GM11168 (cell line): ENCODE results near the gene HEBP2.

Experiments used
- in situ Hi-C: fragments of 300-500 bp; cut with MboI; formaldehyde crosslinking; loops from one replicate; pipeline ENCODE4 v1.12.0; 2022; ENCODE audit warnings: low sequenced_read_pairs; ENCODE audit not compliant: unreplicated experiment

HEBP2 gene

DNA sequence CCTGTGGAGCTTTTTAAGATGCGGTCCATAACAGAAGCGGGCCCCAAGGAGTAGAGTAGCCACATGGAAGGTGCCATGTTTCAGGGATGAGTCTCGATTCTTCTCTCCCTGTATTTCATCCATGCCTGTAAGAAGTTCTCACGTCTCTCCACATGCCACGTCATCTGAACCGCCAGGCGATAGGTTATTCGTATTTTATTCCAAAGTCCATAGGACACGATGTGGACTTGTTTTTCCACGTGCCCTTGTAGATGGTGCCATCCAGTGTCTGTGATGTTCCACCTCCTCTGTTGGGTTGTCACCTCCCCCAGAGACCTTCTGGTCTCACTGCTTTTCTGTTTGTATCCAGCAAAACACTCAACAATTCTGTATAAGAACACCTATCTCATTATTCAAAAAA is 17.6 kb downstream of the HEBP2 start:
- in situ Hi-C loops, result no loop called here

DNA sequence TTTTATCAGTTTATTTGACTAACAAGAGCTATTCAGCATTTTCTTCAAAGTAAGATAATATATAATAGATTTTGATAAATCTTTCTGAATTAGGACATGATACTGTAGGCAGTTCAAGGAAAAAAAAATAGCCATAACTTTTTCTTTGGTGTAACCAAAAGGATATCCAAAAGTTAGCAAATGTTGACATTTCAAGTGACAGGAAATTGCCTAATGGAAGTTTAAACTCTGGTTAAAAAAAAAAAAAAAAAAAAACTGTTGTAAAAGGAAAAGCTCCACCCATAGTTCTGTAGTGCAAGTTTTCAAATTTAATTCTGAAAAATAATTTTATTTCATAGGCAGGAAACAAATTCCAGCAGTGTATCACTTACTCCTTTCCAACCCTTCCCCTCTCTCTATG is 18.8 kb downstream of the HEBP2 start:
- in situ Hi-C loops, result no loop called here

DNA sequence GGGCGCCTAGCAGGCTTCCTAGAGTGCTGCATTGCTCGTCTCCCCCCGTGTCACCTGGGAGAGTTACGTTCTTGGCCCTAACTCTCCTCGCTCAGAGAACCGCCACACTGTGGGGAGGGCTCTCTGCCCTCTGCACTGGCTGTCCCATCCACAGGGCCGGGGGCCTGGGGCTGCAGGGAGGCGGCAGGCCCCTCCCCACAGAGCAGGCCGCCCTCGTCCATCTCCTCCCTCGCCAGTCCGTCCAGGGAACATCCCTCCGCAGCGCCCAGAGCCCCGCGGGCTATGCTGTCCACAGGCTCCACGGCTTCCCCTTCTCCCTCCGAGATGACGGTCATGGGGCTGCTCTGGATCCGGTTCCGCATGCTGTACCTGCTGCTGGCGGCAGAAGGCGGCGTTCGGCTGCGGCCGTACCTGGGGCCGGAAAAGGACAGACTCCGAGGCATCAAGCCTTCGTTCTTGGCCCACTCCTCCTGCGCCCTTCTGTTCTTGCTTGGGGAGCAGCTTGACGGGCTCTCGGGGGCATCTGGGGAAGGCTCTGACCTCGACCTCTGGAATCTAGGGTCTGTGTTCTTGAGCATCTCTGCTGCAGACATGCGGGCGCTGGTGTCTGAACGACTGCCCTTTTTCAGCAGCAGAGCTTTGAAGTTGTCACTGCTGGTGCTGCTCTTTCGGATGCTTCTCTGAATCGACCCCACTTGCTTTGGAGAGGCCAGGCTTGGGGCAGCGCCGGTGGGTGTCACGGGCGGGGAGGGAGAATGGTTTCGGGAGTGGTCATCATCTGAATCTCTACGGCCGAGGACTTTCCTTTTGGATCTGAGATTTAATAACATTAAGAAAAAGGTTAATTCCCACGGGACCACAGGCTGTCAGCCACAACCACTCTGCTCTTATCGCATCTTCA is 20.2 kb downstream of the HEBP2 start:
- in situ Hi-C loops, result no loop called here

DNA sequence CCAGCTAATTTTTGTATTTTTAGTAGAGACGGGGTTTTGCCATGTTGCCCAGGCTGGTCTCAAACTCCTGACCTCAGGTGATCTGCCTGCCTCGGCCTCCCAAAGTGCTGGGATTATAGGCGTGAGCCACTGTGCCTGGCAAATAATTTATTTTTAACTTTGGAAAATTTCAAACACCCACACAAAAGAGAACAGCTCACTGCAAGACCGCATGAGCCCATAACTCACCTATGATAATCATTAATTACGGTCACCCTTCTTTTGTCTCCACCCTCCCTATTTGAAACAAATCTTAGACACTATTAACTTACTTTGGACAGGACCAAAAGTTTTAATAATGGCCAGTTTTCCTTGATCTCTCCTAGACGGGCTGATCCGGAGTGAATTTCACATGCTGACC is 21.2 kb downstream of the HEBP2 start:
- in situ Hi-C loops, result loop anchor here (25.0 kb wide), 1 partner anchor 337 kb away; the partner anchor contains the start of gene CCDC28A

DNA sequence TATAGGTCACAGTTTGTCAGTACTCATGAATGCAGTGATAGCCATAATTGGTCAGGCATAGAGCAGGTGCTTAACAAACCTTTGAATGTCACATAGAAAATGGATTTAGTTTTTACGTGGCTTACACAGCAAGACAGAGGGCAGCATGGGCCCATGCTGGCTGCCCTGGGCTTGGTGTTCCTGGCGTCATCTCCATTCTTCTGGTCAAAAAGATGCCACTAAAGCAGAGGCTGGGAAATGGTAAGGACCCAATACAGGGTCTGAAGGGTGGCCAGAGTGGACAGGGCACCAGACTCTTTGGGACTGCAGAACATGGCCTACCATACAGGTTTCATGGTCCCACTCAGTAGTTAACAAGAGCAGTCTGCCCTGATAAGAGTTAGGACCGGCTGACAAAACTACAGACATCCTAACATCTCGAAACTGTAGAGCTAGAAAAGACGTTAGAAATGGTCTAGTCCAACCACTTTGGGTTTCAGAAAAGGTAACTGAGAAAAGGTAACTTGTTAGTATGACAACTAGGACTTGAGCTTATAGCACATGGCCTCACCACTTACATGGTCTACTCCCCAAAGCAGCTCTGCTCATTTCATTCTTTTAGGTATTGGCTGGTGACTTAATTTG is 22.6 kb downstream of the HEBP2 start:
- in situ Hi-C loops, result loop anchor here (25.0 kb wide), 1 partner anchor 336 kb away; the partner anchor contains the start of gene CCDC28A

DNA sequence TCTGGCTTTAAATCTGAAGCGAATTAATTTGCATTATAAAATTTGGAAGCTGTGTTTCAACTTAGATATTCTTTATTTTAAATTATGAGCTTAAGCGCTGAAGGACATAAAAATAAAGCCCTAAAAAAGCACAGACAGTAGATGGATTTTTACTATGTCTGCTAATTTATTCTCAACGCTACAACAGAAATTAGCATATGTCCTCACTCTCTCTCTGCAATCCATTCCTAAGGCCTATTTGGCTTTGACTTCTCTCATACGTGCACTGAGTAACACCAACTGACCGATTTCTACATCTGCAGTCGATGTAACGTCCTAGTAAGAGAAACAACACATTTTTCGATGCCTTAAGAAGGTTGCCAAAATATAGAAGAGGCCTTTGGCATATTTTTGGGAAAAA is 23.7 kb downstream of the HEBP2 start:
- in situ Hi-C loops, result loop anchor here (25.0 kb wide), 1 partner anchor 335 kb away; the partner anchor contains the start of gene CCDC28A

DNA sequence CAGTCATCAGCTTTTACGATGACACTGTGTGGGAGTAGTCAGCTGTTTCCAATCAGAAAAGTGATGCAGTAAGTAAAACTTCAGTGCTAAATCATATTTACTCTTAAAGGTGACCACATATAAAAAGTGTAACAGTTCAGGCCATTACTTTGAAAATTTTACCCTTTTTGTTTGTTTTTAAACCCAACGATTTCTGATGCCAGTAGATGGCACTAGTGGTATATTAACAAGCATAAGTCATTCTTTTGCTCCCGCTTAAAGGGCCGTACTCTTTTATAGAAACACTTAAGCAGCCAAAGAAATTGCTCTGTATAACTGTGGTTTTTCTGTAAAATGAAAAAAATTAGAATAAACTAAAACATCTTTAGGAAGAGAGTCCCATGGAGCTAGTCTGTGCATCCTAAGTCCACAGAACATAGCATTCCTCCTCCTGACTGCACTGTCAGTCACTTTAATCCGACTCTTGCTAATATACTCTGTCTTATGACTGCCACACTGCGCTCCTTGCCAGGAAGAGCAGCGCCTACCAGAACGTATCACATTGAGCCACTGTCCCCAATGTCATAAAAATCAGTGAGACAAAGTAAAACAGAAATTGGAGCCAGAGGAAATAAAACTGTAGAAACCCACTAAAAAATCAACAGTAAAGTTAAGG is 25.0 kb downstream of the HEBP2 start:
- in situ Hi-C loops, result loop anchor here (25.0 kb wide), 1 partner anchor 333 kb away; the partner anchor contains the start of gene CCDC28A

DNA sequence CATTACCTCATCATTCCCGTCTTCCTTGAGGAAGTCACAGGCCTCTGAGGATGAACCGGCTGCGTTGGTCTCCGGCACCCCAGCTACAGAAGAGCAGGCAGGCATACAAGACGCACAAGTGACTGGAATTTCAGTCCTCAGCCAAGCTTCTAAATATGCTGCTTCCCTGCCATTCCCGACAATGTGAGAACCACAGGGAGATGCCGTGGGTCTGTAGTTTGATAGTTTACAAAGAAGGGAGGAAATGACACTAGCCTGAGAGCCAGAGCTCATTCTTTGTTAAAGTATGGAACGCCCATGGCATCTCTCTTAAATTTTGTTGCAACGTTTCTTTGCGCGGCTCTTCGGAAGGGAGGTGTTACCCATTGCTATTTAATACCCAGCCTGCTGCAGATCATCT is 25.7 kb downstream of the HEBP2 start:
- in situ Hi-C loops, result loop anchor here (5.0 to 25.0 kb wide), 2 partner anchors 83 to 333 kb away; partner anchors contain the start of gene CCDC28A

DNA sequence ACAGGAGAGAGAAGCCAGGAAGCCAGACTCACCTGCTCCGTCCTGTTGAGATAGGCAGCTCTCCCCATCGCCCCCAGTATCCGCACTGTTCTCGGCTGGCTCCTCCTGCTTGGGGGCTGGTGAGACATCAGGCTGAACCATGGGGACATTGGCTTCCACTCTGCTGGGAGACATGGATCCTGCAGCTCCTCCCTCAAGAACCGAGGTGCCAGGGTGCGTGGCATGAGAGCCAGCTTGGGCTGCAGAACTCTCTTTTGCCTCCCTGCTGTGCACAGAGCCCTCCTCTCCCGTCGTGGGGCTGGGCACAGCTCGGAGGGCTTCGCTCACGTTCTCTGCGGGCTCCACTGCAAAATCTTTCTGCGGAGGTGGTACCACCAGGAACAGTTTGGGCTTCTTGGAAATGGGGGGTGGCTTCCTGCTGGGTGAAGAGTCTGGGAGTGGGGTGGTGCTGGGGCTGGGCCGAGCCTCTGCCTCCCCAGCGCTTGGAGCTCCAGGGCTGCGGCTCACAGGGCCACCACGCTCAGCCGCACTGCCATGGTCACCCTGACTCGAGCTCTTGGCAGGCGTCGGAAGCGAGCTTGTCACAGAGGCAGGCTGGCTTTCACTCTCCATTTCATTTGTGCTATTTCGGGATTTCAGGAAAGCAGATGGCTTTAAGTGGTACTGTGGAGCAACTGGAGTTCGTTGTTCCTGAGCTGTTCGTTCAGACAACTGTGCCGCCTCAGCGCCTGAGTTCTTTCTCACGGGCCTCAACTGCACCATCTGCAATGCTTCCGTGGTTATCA is 26.5 kb downstream of the HEBP2 start:
- in situ Hi-C loops, result loop anchor here (5.0 to 25.0 kb wide), 2 partner anchors 82 to 332 kb away; partner anchors contain the start of gene CCDC28A

DNA sequence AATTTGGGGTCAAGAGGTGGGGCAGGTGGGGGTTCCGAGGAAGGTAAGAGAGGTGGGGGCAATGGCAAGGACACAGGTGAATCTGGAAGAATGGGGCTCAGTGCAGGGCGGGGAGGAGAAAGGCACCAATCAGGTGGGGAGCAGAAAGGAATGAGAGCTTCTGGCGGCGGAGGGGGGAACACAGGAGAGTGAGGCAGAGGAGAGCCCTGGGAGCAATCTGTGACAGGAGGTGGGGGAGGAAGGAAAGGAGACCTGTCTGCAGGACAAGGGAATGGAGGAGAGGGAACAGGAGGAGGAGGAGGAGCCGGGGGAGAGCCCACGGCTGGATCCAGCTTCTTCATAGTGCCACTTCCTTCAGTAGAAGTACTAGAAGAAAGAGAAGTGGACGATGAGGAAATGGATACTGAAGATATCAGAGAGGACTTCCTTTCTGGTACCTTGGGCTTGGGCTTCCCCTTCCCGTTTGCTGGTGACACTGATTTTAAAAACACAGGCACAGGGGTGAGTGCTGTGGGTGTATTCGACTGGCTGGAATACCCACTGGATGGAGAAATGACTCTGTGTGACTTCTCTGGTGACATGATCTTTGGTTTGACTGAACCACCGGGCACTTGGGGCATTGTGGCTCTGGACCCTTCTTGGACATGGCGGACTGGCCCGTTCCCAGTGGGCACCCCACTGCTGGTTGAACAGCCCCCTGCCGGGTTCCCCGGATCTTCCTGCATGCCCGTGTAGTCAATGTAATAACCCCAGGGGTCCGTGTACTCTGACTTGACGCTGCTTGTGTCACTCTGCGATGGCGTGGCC is 27.4 kb downstream of the HEBP2 start:
- in situ Hi-C loops, result loop anchor here (5.0 to 25.0 kb wide), 2 partner anchors 81 to 331 kb away; partner anchors contain the start of gene CCDC28A

DNA sequence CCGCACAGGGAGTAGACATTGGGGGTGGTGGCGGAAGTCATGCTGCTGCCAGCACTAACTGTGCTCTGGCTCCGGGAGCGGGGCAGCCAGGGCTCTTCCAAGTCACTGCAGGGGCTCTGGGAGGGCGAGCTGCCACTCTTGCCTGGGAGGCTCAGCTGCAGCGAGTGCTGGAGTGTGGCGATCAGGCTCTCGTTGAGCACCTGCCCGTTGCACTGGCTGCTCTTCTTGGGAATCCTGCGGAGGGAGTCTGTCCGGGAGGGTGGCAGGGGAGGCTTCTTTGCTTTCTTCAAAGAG is 28.0 kb downstream of the HEBP2 start:
- in situ Hi-C loops, result loop anchor here (5.0 to 25.0 kb wide), 2 partner anchors 80 to 330 kb away; partner anchors contain the start of gene CCDC28A

DNA sequence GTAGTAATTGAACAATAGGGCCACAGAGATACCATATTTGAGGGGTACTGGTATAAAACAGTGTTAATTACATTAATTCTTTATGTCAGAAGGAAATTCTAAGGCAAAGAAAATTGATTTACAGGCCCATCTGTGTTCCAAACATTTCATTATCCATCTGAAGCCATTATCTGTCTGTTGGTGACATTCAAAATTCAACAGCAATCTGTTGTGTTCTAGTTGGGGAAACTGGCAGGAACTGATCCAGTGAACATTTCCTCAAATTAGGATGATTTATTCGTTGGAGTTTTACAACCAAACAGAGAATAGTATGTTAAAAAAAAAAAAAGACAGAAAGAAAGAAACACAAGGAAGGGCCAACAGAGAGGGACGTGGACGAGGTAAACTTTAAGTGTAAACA is 30.1 kb downstream of the HEBP2 start:
- in situ Hi-C loops, result loop anchor here (5.0 to 25.0 kb wide), 2 partner anchors 78 to 328 kb away; partner anchors contain the start of gene CCDC28A

DNA sequence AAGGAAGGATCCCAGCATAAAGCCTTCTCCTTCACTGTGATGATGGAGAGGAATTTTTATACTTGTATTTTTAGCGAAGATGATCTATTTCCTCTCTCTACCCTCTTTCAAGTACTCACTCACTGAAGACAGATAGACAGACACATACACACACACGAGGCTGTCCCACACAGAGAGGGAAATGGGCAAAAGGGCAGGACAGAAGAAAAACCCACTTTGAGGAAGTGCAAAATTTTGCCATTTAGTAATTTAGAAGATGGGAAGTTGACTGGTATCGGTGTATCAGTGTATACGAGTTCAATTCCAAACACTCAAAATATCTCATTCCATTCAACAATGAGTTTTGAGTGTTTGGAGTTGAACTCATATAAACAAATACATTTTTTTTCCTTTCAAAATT is 30.9 kb downstream of the HEBP2 start:
- in situ Hi-C loops, result loop anchor here (5.0 to 25.0 kb wide), 2 partner anchors 77 to 327 kb away; partner anchors contain the start of gene CCDC28A

DNA sequence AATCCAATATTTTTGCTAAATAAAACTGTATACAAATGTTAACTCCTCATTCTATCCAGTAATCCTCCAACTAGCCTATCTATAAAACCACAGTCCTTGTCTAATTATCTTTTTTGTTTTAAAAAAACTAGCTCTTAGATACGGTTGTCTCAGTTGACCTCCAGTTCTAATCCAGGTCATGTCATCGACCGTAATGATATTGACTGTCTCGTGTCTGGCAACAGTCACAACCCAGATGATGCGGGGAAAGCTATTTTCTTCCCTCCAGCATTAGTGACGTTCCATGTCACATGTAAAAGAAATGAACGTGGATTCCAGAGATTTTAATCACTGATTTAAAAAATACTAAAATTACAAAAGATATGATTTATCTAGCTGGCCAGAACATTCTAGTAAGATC is 35.5 kb downstream of the HEBP2 start:
- in situ Hi-C loops, result loop anchor here (25.0 kb wide), 1 partner anchor 323 kb away; the partner anchor contains the start of gene CCDC28A

DNA sequence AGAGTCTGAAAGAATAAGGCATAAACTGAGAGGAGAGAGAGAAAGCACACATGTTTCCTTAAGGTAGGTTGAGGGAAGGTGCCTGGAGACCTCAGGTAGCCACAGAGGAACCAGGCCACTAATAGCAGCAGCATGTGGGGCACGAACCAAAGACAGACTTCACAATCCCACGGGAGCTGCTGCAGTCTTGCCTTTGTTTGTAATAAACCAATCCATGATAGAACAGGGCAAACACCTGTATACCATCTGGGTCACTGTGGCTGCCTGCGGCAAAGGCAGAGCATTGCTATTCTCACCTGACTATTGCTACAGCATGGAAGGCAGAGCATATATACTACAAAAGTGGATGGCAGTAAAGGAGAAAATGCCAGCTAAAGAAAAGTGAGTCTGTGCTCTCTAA is 36.3 kb downstream of the HEBP2 start:
- in situ Hi-C loops, result loop anchor here (25.0 kb wide), 1 partner anchor 322 kb away; the partner anchor contains the start of gene CCDC28A

DNA sequence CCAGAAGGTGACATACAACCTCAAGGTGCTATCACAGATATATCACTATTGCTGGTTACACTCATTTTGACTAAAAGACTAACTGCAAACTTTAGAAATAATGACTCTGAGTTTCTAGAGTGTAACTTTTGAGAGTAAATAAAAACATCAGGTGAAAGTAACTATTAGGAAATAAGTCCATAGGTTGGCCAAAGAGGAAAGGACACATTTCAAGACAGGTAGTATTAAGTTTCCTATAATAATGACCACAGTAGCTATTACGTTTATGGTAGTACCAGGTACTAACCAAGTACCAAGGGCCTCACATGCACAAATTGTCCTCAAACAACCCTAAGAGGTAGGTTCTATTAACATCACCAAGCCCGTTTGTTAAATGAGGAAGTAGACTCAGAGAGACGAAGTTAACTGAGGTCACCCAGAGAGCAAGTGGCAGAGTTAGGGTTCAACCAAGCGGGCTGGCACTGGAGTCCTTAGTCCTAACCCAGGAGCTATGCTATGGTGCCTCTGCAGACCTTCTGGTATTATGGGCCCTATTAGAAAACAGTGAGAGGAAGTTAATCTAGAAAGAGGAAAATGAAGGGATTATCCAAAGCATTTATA is 36.8 kb downstream of the HEBP2 start:
- in situ Hi-C loops, result loop anchor here (25.0 kb wide), 1 partner anchor 321 kb away; the partner anchor contains the start of gene CCDC28A

DNA sequence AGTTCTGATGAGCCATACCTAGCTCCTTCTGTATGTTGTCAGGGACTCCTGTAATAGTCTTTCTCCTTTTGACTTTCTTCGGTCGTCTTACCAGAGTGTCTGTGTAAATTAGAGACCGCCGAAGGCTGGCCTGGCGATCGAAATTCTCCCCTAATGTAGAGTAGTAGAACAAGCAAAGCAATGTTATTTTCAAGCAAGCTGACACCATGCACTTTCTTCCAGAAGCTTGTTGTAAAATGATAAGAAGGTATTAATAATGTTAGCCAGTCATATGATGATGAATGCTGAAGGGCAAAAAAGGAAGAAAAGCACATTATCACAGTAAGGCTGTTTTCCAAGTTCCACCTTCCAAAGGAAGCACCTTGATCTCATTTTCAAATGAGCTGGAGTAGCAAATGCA is 37.9 kb downstream of the HEBP2 start:
- in situ Hi-C loops, result loop anchor here (25.0 kb wide), 1 partner anchor 320 kb away; the partner anchor contains the start of gene CCDC28A

DNA sequence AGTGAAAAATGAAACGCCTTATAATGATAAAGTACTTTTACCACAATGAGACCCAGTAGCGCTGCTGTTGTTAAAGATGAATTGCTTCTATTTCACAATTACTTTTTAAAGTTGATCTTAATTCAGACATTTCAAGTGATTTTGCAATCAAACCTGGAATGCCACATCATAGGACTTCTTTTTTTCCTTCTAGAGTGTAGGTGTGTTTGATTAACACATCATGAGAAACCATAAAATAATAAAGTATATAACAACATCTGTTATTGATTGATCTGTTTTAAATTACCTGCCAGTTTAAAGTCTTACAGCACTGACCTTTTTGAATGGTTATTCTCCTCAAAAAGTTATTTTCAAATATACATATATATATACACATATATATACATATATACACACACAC is 38.6 kb downstream of the HEBP2 start:
- in situ Hi-C loops, result loop anchor here (25.0 kb wide), 1 partner anchor 320 kb away; the partner anchor contains the start of gene CCDC28A
